Stimulated activated memory B cell treated with anti-CD40 and anti-IgM and Interleukin-4, amounts not matched to agents 10 μg/mL and 1 μg/mL and 100 μg/mL, for 72 hours (primary cell): ENCODE results near the gene LYG2.
"Not testable (repeated sequence)": the region's sequence is repeated elsewhere in the genome, so short reads cannot be mapped to it uniquely, and the experiment has no call there.

ENCODE experiments used
- ATAC-seq: fragments of 150-1000 bp; cut with Tn5 transposase; 2 replicates; pipeline ENCODE4 v1.10.0; 2021
- H3K27ac Mint-ChIP-seq: one replicate; pipeline ENCODE4 v1.8.0; 2022; ENCODE audit warnings: mild to moderate bottlenecking, mixed read lengths
- H3K27me3 Mint-ChIP-seq: one replicate; pipeline ENCODE4 v1.8.0; 2022; ENCODE audit warnings: mixed read lengths
- H3K36me3 Mint-ChIP-seq: one replicate; pipeline ENCODE4 v1.8.0; 2022; ENCODE audit warnings: mixed read lengths
- H3K4me1 Mint-ChIP-seq: one replicate; pipeline ENCODE4 v1.8.0; 2022; ENCODE audit warnings: mixed read lengths
- H3K4me3 Mint-ChIP-seq: one replicate; pipeline ENCODE4 v1.8.0; 2022; ENCODE audit warnings: mild to moderate bottlenecking, moderate library complexity, mixed read lengths
- H3K9me3 Mint-ChIP-seq: one replicate; pipeline ENCODE4 v1.8.0; 2022; ENCODE audit warnings: mixed read lengths

Gene LYG2

DNA sequence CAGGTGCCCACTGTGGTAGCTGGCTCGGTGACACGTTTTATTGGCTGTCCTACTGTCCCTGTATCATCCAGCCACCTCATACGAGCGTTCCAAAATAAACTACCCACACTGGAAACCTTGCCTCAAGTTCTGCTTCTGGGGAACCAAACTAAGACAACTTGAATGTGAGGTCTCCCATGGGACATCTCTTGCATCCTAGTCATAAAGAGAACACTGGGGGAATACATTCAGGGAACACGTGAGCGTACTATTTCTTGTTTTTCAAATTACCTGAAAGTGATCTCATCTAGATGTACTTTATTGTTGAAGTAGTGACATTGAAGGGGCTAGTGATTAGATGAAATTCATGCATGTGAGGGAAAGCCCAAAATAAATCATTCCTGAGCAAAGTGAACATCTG, 15.0 kb downstream of the LYG2 start:
- H3K27me3 Mint-ChIP-seq, result no peaks in the 10 kb centered on the region
- peaks cover 6% of the 10 kb centered on the region for H3K4me1 Mint-ChIP-seq
- no peaks in the 10 kb centered on the region for H3K9me3 Mint-ChIP-seq
- H3K36me3 Mint-ChIP-seq, result peaks cover 7% of the 10 kb centered on the region
- ATAC-seq, result peak; percentile 64
- H3K4me3 Mint-ChIP-seq, result no peak overlapping the region
- no peak overlapping the region for H3K27ac Mint-ChIP-seq

DNA sequence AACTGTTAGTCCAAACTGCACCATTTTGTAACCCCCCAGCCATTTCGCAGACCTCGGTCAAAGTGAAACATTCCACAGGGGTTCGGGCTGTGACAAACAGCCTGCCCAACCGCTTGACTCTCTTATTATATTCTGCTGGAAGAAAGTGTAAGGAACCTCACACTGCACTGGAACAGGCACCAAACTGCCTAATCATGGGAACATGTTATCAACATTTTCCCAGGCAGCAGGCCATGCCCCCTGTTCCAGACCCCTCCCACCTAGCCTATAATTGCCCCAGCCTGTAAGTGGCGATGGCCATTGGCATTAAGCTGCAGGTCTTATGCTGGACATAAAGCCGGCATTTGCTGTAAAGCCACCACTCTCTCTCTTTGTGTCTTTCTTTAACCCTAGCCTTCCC, 16.9 kb downstream of the LYG2 start:
- Mint-ChIP-seq H3K4me1 (peaks cover 6% of the 10 kb centered on the region), H3K36me3 (peaks cover 7% of the 10 kb centered on the region), H3K9me3 (no peaks in the 10 kb centered on the region), H3K27ac (no peak overlapping the region), H3K4me3 (no peak overlapping the region), H3K27me3 (no peaks in the 10 kb centered on the region)
- ATAC-seq, result no peak

DNA sequence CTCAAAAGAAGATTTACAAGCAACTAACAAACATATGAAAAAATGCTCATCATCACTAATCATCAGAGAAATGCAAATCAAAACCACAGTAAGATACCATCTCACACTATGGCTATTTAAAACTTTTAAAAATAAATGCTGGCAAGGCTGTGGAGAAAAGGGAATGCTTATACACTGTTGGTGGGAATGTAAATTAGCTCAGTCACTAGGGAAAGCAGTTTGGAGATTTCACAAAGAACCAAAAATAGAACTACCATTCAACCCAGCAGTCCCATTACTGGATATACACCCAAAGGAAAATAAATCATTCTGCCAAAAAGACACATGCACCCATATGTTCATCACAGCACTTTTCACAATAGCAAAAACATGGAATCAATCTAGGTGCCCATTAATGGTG, 22.3 kb downstream of the LYG2 start:
- H3K4me1 Mint-ChIP-seq, H3K4me3 Mint-ChIP-seq, H3K27ac Mint-ChIP-seq, ATAC-seq, H3K27me3 Mint-ChIP-seq, H3K36me3 Mint-ChIP-seq: not testable (repeated sequence)
- peaks cover 14% of the 10 kb centered on the region for H3K9me3 Mint-ChIP-seq

DNA sequence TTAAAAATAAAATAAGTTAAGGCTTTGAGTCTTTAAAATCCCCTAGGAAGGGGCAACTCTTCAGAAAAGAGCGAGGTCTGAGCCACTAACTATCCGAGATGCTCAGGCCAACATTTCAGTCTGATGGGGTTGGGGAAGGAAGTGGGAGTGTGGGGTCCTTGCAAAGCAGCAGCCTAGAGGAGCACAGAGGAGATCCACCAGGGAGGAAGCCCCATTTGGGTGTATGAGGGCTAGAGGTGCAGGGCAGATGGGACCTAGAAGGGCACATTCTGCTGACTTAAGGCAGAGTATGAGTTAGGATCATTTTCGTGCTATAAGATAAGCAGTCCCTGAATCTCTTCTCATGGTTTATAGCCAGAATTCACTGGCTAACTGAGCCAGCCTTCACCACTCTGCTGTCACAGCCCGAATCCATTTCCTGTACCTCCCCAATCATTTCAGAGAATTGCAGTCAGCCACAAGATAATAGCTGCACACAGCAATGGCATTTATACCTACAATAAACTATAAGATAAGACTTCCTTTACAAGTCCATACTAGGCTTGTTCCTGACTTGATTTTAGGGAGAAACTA, 37.5 kb downstream of the LYG2 start:
- H3K4me1 Mint-ChIP-seq, result no peaks in the 10 kb centered on the region
- H3K4me3 Mint-ChIP-seq, result no peak overlapping the region
- no peaks in the 10 kb centered on the region for H3K27me3 Mint-ChIP-seq
- no peaks in the 10 kb centered on the region for H3K9me3 Mint-ChIP-seq
- peaks cover 53% of the 10 kb centered on the region for H3K36me3 Mint-ChIP-seq
- ATAC-seq, result no peak
- H3K27ac Mint-ChIP-seq, result no peak overlapping the region

GRCh38 chr2:99216096-99216495, 39.4 kb downstream of the LYG2 start:
- Mint-ChIP-seq H3K4me3 (no peak overlapping the region), H3K4me1 (no peaks in the 10 kb centered on the region), H3K27ac (no peak overlapping the region), H3K27me3 (no peaks in the 10 kb centered on the region), H3K9me3 (no peaks in the 10 kb centered on the region), H3K36me3 (peaks cover 42% of the 10 kb centered on the region)
- ATAC-seq, result no peak

DNA sequence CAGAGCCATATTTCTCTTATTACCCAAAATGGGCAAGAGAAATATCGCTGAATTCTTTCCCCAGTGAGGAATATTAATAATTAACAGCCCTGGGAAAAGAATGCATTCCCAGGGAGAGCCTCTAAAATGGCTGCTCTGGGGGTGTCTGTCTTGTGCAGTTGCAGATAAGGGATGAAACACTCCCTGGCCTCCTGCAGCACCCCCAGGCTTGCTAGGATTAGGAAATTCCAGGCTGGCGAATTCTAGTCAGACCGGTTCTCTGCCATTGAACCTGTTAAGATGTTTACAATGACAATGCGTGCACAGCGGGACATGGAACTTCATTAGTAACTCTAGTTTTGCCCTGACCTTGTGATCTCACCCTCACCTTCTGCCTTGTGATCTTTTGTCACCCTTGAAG, 50.0 kb downstream of the LYG2 start:
- no peak for ATAC-seq
- Mint-ChIP-seq H3K27me3 (no peaks in the 10 kb centered on the region), H3K27ac (no peak overlapping the region)

GRCh38 chr2:99201959-99202678, 53.3 kb downstream of the LYG2 start:
- H3K4me1 Mint-ChIP-seq, result no peaks in the 10 kb centered on the region
- H3K9me3 Mint-ChIP-seq, result peaks cover 11% of the 10 kb centered on the region
- H3K4me3 Mint-ChIP-seq, result no peak overlapping the region
- no peak for ATAC-seq
- peaks cover 27% of the 10 kb centered on the region for H3K36me3 Mint-ChIP-seq
- H3K27ac Mint-ChIP-seq, result peak overlapping the region; percentile 2
- H3K27me3 Mint-ChIP-seq, result no peaks in the 10 kb centered on the region

More for the DNA sequence above, 50.0 kb downstream of the LYG2 start:
- Mint-ChIP-seq H3K4me3 (no peak overlapping the region), H3K36me3 (peaks cover 57% of the 10 kb centered on the region), H3K9me3 (peaks cover 11% of the 10 kb centered on the region), H3K4me1 (no peaks in the 10 kb centered on the region)

- Mint-ChIP-seq H3K27ac (no peak overlapping the region), H3K36me3 (peaks cover 20% of the 10 kb centered on the region), H3K4me3 (no peak overlapping the region), H3K27me3 (no peaks in the 10 kb centered on the region), H3K9me3 (no peaks in the 10 kb centered on the region), H3K4me1 (no peaks in the 10 kb centered on the region)
- no peak for ATAC-seq
Observed at GRCh38 chr2:99200076-99200800, 55.2 kb downstream of the LYG2 start.

- H3K4me1 Mint-ChIP-seq, result no peaks in the 10 kb centered on the region
- H3K27me3 Mint-ChIP-seq, result no peaks in the 10 kb centered on the region
- H3K4me3 Mint-ChIP-seq, result no peak overlapping the region
- ATAC-seq, result no peak
- H3K36me3 Mint-ChIP-seq, result peaks cover 26% of the 10 kb centered on the region
- no peaks in the 10 kb centered on the region for H3K9me3 Mint-ChIP-seq
- H3K27ac Mint-ChIP-seq, result no peak overlapping the region
Observed at GRCh38 chr2:99198103-99198841, 57.2 kb downstream of the LYG2 start.

DNA sequence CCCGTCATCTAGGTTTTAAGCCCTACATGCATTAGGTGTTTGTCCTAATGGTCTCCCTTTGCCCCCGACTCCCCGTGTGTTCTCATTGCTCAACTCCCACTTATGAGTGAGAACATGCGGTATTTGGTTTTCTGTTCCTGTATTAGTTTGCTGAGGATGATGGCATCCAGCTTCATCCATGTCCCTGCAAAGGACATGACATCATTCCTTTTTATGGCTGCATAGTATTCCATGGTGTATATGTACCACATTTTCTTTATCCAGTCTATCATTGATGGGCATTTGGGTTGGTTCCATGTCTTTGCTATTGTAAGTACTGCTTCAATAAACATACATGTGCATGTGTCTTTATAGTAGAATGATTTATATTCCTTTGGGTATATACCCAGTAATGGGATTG, 63.1 kb downstream of the LYG2 start:
- not testable (repeated sequence) for ATAC-seq, H3K4me3 Mint-ChIP-seq, H3K4me1 Mint-ChIP-seq, H3K9me3 Mint-ChIP-seq, H3K27me3 Mint-ChIP-seq, H3K27ac Mint-ChIP-seq
- H3K36me3 Mint-ChIP-seq, result peaks cover 60% of the 10 kb centered on the region
